GM12865 (cell line): ENCODE data around the gene LHCGR.
A peak's percentile ranks its signal among the peaks of the same experiment; 100 is the strongest.

ENCODE experiments used
- DNase-seq: peaks from one replicate; pipeline ENCODE4 v3.0.0; 2010; ENCODE audit warnings: low read depth
- H3K4me3 ChIP-seq: 2 replicates; pipeline ENCODE4 v1.5.1; 2011; ENCODE audit warnings: mild to moderate bottlenecking, low read depth, low read length, control low read depth
- TF ChIP-seq, protein P1 (sequence below): IDR thresholded peaks from 2 replicates; pipeline ENCODE4 v1.5.1; 2011; ENCODE audit warnings: low read length, control low read depth, low read depth, inconsistent platforms; ENCODE audit not compliant: insufficient read depth; ENCODE audit errors: missing control alignments

The LHCGR gene

DNA sequence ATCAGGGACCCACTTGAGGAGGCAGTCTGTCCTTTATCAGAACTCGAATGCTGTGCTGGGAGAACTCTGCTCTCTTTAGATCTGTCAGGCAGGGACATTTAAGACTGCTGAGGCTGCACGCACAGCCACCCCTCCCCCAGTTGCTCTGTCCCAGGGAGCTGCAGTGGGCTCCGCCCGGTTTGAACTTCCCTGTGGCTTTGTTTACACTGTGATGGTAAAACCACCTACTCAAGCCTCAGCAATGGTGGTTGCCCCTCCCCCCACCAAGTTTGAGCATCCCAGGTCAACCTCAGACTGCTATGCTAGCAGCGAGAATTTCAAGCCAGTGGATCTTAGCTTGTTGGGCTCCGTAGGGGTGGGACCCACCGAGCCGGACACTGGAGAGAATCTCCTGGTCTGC lies 11.8 kb upstream of the LHCGR start:
- no peak for DNase-seq
- TF ChIP-seq, protein P1, sequence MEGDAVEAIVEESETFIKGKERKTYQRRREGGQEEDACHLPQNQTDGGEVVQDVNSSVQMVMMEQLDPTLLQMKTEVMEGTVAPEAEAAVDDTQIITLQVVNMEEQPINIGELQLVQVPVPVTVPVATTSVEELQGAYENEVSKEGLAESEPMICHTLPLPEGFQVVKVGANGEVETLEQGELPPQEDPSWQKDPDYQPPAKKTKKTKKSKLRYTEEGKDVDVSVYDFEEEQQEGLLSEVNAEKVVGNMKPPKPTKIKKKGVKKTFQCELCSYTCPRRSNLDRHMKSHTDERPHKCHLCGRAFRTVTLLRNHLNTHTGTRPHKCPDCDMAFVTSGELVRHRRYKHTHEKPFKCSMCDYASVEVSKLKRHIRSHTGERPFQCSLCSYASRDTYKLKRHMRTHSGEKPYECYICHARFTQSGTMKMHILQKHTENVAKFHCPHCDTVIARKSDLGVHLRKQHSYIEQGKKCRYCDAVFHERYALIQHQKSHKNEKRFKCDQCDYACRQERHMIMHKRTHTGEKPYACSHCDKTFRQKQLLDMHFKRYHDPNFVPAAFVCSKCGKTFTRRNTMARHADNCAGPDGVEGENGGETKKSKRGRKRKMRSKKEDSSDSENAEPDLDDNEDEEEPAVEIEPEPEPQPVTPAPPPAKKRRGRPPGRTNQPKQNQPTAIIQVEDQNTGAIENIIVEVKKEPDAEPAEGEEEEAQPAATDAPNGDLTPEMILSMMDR, result no peak
- H3K4me3 ChIP-seq, result no peak overlapping the region

DNA sequence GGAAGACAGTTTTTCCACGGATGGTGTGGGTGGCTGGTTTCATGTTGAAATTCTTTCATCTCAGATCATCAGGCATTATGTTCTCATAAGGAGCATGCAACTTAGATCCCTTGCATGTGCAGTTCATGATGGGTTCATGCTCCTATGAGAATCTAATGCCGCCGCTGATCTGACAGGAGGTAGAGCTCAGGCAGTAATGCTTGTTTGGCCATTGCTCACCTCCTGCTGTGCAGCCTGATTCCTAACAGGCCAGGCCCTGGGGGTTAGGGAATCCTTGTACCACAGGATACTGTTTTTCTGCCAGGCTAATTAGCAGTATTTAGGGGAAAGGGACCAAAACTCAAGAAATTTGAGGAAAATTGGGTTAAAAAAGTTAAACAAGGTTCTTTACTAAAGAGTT lies 5.3 kb upstream of the LHCGR start:
- TF ChIP-seq, protein P1, result no peak
- H3K4me3 ChIP-seq, result no peak overlapping the region
- no peak for DNase-seq

DNA sequence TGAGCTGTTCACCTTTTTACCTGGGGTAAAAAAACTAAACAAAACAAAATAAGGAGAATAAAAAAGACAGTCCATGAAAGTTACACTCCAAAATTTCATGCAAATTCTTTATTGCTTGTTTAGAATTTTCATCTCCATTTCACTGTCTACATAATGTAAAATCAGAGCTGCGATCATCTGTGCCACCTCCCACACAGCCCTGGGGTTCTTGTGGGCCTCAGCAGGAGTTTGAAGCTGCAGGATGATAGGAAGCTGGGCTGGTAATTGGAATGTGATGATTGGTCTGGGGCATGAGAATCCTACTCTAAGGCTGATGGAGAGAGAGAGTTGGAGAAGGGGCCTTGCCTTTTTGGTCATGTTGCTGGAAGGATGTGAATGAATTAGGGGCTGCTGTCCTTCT lies 4.2 kb upstream of the LHCGR start:
- no peak overlapping the region for H3K4me3 ChIP-seq
- TF ChIP-seq, protein P1, result no peak
- DNase-seq, result no peak

DNA sequence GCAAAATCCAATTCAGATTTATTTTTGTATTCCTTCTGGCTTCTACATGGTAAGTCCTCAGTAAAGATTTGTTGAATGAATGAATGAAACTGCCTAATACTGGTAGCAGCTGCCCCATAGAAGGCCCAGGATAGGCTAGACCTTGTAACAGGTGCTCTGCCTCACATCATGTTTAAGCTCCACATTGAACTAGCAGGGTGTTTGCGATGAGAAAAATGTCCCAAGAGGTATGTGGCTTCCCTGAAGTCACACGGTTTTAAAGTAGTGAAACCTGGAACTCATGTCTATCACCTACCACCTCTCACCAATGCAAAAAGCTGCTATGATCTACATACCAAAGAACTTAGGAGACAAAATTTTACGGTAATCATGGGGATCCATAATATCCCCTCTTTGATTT lies 765 bp upstream of the LHCGR start:
- peak; percentile 16 for DNase-seq
- no peak overlapping the region for H3K4me3 ChIP-seq
- TF ChIP-seq, protein P1, result no peak

DNA sequence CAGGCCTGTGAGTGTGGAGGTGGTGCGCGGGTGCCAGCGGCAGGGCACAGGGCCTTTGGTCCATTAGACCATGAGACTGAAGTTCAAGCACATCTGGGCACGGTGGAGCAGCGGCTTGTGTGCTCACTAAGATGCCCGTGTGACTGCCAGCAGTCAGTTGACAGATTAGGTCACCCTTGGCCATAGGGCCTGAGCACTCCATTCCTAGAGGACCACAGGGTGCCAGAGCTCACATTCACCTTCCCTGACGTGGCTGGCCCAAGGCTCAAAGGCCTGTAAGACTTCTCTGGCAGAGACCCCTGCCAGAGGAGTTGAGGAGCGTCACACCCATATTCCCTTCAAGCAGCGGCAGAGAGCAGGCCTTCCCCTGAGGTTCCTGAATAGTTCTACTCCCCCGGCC lies 650 bp downstream of the LHCGR start:
- TF ChIP-seq, protein P1, result no peak
- DNase-seq, result no peak
- H3K4me3 ChIP-seq, result no peak overlapping the region

DNA sequence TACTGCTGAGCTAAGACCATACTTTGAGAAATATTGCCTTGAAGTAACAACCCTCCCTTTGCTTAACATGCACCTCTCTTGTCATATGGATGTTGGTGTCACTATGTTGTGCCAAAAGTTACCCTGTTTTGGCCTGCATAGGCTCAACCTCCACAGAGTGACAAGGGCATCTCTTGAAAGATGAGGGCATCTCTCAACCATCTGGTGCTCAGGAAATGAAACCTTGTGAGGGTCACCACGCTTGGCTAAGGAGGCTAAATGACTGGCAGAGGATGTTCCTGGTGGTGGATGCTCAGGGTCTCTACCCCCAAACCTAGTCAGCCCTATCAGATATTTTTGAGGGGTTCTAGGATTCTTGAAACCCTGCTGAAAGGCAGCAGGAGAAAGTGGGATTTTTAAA lies 2.3 kb downstream of the LHCGR start:
- DNase-seq, result peak; percentile 17
- TF ChIP-seq, protein P1, result no peak
- H3K4me3 ChIP-seq, result no peak overlapping the region

DNA sequence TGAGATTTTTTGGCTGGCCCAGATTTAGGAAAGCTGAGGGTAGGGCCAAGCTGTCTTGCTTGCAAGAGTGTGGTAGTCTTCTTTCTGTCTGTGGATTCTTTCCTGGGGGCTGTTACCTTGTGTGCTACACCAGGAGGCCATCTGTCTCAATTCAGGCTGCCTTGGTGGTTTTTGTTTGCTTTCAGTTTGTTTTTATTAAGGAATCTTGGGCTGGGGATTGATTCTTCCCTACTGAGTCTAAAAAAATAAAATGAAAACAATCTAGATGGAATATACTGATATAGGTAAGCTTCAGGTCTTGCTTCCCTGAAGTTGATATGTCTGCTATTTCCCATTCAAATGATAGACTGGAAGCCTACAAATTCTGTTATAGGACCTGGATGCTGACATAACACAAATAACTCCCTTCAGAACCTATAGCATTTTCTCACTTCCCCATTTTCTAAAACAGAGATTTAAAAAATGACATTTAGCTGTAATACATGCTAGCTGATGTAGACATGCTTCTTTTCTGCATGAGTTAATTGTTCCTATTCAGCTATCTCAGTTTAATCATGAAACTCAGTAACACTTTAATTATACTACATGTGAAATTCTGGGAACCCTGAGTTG lies 5.3 kb downstream of the LHCGR start:
- no peak overlapping the region for H3K4me3 ChIP-seq
- DNase-seq, result peak; percentile 43
- TF ChIP-seq, protein P1, result no peak
